ENCODE data around the gene SLC38A10.
"Not testable (repeated sequence)": the region's sequence is repeated elsewhere in the genome, so short reads cannot be mapped to it uniquely, and the experiment has no call there.

GRCh38 chr17:81227630-81228029 lies 67.5 kb downstream of the SLC38A10 start:
- not testable (repeated sequence) for TF ChIP-seq CTCF (IDR thresholded peaks at IDR 0.05; ENCODE audit: low read length); EZH2 (IDR thresholded peaks at IDR 0.05; ENCODE audit: borderline replicate concordance, low read length)

Data from OCI-LY1 (cell line).